ENCODE results near the gene ANTXRL.

GRCh38 chr10:46308666-46309450, 22.1 kb downstream of the ANTXRL start:
- TF ChIP-seq POLR2A (IDR thresholded peaks at IDR 0.05; ENCODE audit: low read depth, low read length) (no peak), POU2F2 (IDR thresholded peaks at IDR 0.05; ENCODE audit: low read depth, low read length) (no peak), POLR2AphosphoS5 (IDR thresholded peaks at IDR 0.05; ENCODE audit: low read depth, low read length) (no peak), TAF1 (IDR thresholded peaks at IDR 0.05; ENCODE audit: low read depth, low read length) (no peak), SPI1 (IDR thresholded peaks at IDR 0.05; ENCODE audit: low read depth, low read length) (no peak), PAX5 (IDR thresholded peaks at IDR 0.05; ENCODE audit: insufficient read depth, low read length, severe bottlenecking) (no peak)
